Tibial artery (tissue), 4 donors: Measurements from ENCODE around the gene EYS.
"Not testable (repeated sequence)": the region's sequence is repeated elsewhere in the genome, so short reads cannot be mapped to it uniquely, and the experiment has no call there.

Source experiments
- DNase-seq, 2 donors: peaks; one replicate each; pipeline ENCODE4 v3.0.0-alpha.2; 2019
- H3K27ac ChIP-seq, 2 donors: fragments of 200-600 bp; sonication (generic) in 1 of 2; 1 replicate in 1 of 2; 2 replicates in 1 of 2; pipeline ENCODE4 v1.5.1; 2018 to 2019; ENCODE audit warnings: mild to moderate bottlenecking in 1 of 2
- H3K27me3 ChIP-seq, 2 donors: fragments of 200-600 bp; sonication (generic) in 1 of 2; one replicate each; pipeline versions ENCODE4 v1.5.1 to v1.6.0; 2016 to 2019
- H3K36me3 ChIP-seq, 3 donors: fragments of 200-600 bp; sonication (generic) in 2 of 3; one replicate each; pipeline ENCODE4 v1.5.1; 2016 to 2019; ENCODE audit warnings: mild to moderate bottlenecking in 2 of 3
- H3K4me1 ChIP-seq, 4 donors: fragments of 200-600 bp; sonication (generic) in 2 of 4; 1 replicate in 3 of 4; 2 replicates in 1 of 4; pipeline ENCODE4 v1.5.1; 2016 to 2019
- H3K4me3 ChIP-seq, 2 donors: fragments of 200-600 bp; sonication (generic) in 1 of 2; 1 replicate in 1 of 2; 2 replicates in 1 of 2; pipeline ENCODE4 v1.5.1; 2018 to 2019; ENCODE audit warnings: mild to moderate bottlenecking in 2 of 2
- H3K9me3 ChIP-seq, 3 donors: fragments of 200-600 bp; sonication (generic) in 1 of 3; one replicate each; pipeline ENCODE4 v1.5.1; 2016 to 2019
- CTCF ChIP-seq, 2 experiments: fragments of 200-600 bp in 1 of 2; fragments of 450-650 bp in 1 of 2; IDR thresholded peaks; one replicate each; pipeline ENCODE4 v1.5.1; 2017 to 2019; ENCODE audit warnings: antibody characterized with exemption in 2 of 2, mild to moderate bottlenecking in 1 of 2, moderate library complexity in 1 of 2
- intact Hi-C: fragments of 100-400 bp; cut with DNase I; formaldehyde crosslinking; loops from one replicate; pipeline ENCODE4 v1.15.0; 2023; ENCODE audit warnings: low total_unique reads

EYS gene

GRCh38 chr6:63945987-63946386 is 1761.0 kb downstream of the EYS start:
- DNase-seq = no peak

DNA sequence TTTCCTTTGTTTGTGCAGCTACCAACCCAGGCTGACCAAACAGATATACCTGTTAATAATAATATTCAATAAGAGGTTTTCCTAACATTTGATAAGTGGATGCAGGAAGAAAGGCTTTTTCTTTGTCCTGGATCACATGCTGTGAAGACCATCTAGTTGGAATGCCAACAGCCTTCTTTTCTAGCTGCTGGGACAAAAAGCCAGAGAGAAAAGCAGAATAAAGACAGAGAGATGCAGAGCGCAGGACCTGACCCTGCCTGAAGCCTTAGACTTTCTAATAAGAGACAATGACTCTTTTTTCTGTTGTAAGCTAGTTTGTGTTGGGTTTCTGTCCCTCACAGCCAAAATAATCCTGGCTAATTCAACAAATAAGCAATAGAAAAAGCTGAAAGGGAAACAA is 1763.2 kb downstream of the EYS start:
- DNase-seq = no peak
- H3K4me3 ChIP-seq = no peak overlapping the region
- no peaks in the 10 kb centered on the region for H3K9me3 ChIP-seq
- H3K27me3 ChIP-seq = no peaks in the 10 kb centered on the region
- H3K36me3 ChIP-seq = no peaks in the 10 kb centered on the region
- no peaks in the 10 kb centered on the region for H3K4me1 ChIP-seq
- intact Hi-C loops = no loop called here
- no peak overlapping the region for H3K27ac ChIP-seq
- TF ChIP-seq CTCF (IDR thresholded peaks at IDR 0.05) = no peak

More at GRCh38 chr6:63945987-63946386, 1761.0 kb downstream of the EYS start:
- Histone ChIP-seq H3K27ac (no peak overlapping the region), H3K36me3 (no peaks in the 10 kb centered on the region), H3K9me3 (no peaks in the 10 kb centered on the region), H3K4me3 (no peak overlapping the region), H3K4me1 (no peaks in the 10 kb centered on the region), H3K27me3 (no peaks in the 10 kb centered on the region)
- intact Hi-C loops = no loop called here
- no peak for TF ChIP-seq CTCF (IDR thresholded peaks at IDR 0.05)

DNA sequence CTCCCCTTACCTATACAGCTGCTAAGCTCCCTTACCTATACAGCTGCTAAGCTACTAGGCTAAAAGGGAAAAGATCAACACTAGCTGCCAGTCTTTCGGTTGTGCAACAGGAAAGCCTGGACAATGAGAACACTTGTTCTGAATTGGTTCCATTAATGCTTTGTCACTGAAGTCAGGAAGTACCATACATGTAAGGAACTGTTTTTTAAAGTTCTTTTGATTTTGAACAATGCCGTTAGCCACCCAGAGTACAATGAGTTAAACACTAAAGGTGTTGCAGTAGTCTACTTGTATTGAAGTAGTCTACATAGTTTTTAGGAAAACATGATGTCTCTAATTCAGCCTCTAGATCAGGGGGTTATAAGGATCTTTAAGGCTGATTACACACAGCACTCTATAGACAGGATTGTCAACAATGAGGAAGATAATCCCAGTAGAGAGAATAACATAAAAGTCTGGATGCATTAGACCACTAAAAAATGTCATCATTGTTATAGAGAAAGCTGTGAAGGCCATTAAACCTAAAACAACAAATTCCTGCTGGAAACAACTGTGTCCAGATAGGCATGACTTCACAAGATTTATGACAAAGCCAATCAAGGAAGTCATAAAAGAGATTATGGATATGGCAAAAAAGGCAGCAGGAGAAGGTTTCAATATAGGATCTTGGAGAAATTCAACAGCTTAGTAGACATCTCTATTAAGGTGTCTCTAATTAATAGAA is 1765.1 kb downstream of the EYS start:
- no peaks in the 10 kb centered on the region for H3K9me3 ChIP-seq
- no peaks in the 10 kb centered on the region for H3K4me1 ChIP-seq
- no peak for TF ChIP-seq CTCF (IDR thresholded peaks at IDR 0.05)
- H3K36me3 ChIP-seq = no peaks in the 10 kb centered on the region
- DNase-seq = no peak
- H3K27ac ChIP-seq = no peak overlapping the region
- intact Hi-C loops = no loop called here
- H3K4me3 ChIP-seq = no peak overlapping the region
- H3K27me3 ChIP-seq = no peaks in the 10 kb centered on the region

DNA sequence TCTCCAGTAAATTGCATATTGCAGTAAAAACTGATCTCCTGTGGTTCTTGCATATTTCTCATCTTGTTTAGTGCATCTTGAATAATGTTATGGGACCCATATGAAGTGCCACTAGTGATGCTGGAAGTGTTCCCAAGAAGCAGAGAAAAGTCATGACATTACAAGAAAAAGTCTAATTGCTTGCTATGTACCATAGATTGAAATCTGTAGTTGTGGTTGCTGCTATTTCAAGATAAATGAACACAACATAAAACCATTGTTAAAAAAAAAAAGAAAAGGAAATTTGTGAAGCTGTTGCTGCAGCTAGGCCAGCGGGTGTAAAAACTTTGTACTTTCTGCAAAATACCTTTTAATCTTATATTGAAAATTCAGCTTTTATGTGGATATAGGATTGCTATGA is 1767.0 kb downstream of the EYS start:
- DNase-seq = no peak
- no peaks in the 10 kb centered on the region for H3K36me3 ChIP-seq
- intact Hi-C loops = no loop called here
- no peak overlapping the region for H3K27ac ChIP-seq
- no peak overlapping the region for H3K4me3 ChIP-seq
- TF ChIP-seq CTCF (IDR thresholded peaks at IDR 0.05) = no peak
- no peaks in the 10 kb centered on the region for H3K9me3 ChIP-seq
- no peaks in the 10 kb centered on the region for H3K4me1 ChIP-seq
- H3K27me3 ChIP-seq = no peaks in the 10 kb centered on the region

DNA sequence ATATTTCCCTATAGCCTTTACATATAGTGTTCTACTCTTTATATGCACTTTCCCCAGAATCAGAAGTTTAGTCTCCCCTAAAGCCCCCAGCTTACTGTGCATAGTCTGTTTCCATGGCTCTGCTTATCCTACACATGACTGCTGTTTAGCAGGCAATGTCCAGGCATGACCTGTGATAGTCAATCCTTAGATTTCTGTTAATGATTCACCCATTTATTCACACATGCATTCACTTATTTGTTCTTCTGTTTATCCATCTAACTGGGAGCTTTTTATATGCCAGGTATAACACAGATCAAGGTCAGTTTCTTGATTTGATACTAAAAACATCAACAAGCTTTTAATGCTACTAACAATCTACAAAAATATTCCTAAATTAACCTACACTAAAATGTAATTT is 1770.6 kb downstream of the EYS start:
- Histone ChIP-seq H3K36me3 (no peaks in the 10 kb centered on the region), H3K4me3 (no peak overlapping the region), H3K27ac (no peak overlapping the region), H3K27me3 (no peaks in the 10 kb centered on the region), H3K4me1 (no peaks in the 10 kb centered on the region), H3K9me3 (no peaks in the 10 kb centered on the region)
- TF ChIP-seq CTCF (IDR thresholded peaks at IDR 0.05) = no peak
- DNase-seq = no peak
- intact Hi-C loops = no loop called here

DNA sequence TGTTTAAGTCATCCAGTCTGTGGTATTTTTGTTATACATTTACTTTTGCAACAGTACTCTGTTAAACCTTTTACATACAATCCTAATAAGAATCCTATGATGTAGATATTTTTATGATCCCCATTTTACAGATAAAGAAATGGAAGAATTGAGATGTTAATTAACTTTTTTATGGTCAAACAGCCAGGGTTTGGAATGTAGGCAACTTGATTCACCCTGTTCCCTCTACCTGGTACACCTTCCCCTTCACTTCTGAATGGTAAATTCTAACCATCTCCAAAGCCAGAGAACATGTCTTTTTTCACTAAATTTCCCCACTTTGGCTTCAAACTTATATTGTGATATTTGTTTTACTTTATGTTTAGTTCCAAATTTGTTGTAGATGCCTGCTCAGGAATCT is 1771.3 kb downstream of the EYS start:
- DNase-seq = no peak
- H3K4me1 ChIP-seq = no peaks in the 10 kb centered on the region
- no peaks in the 10 kb centered on the region for H3K9me3 ChIP-seq
- no peaks in the 10 kb centered on the region for H3K36me3 ChIP-seq
- no peaks in the 10 kb centered on the region for H3K27me3 ChIP-seq
- H3K4me3 ChIP-seq = no peak overlapping the region
- intact Hi-C loops = no loop called here
- no peak overlapping the region for H3K27ac ChIP-seq
- no peak for TF ChIP-seq CTCF (IDR thresholded peaks at IDR 0.05)

DNA sequence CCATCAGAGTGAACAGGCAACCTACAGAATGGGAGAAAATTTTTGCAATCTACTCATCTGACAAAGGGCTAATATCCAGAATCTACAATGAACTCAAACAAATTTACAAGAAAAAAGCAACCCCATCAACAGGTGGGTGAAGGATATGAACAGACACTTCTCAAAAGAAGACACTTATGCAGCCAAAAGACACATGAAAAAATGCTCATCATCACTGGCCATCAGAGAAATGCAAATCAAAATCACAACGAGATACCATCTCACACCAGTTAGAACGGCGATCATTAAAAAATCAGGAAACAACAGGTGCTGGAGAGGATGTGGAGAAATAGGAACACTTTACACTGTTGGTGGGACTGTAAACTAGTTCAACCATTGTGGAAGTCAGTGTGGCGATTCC is 1773.1 kb downstream of the EYS start:
- H3K36me3 ChIP-seq, H3K4me1 ChIP-seq, H3K27me3 ChIP-seq, intact Hi-C loops, DNase-seq, H3K9me3 ChIP-seq, H3K4me3 ChIP-seq, H3K27ac ChIP-seq: not testable (repeated sequence)
